Femur (tissue), 1 donor: Measurements from ENCODE around the gene PANX1.

Experiments
- DNase-seq: peaks from one replicate; pipeline ENCODE4 v3.0.0-alpha.2; 2017

PANX1 gene

GRCh38 chr11:94130298-94131046, 1.8 kb downstream of the PANX1 start:
- no peak for DNase-seq

- DNase-seq = no peak
These were observed 2.5 kb downstream of the PANX1 start for GRCh38 chr11:94131047-94131717.

GRCh38 chr11:94131718-94132115, 3.1 kb downstream of the PANX1 start:
- DNase-seq = no peak

- DNase-seq = no peak
These were observed 3.5 kb downstream of the PANX1 start for GRCh38 chr11:94132152-94132558.

GRCh38 chr11:94132823-94133408, 4.3 kb downstream of the PANX1 start:
- DNase-seq = no peak

- no peak for DNase-seq
These were observed 5.1 kb downstream of the PANX1 start for GRCh38 chr11:94133752-94134151.

- peak; percentile 74 for DNase-seq
These were observed 6.2 kb downstream of the PANX1 start for GRCh38 chr11:94134651-94135512.

GRCh38 chr11:94139416-94139815, 10.8 kb downstream of the PANX1 start:
- no peak for DNase-seq

- no peak for DNase-seq
These were observed 11.6 kb downstream of the PANX1 start for GRCh38 chr11:94140154-94140655.

- no peak for DNase-seq
These were observed 13.1 kb downstream of the PANX1 start for GRCh38 chr11:94141511-94142307.

GRCh38 chr11:94142308-94143281, 14.0 kb downstream of the PANX1 start:
- no peak for DNase-seq

- DNase-seq = no peak
These were observed 15.6 kb downstream of the PANX1 start for GRCh38 chr11:94144216-94144615.

- DNase-seq = no peak
These were observed 16.0 kb downstream of the PANX1 start for GRCh38 chr11:94144664-94145063.

- DNase-seq = no peak
These were observed 16.8 kb downstream of the PANX1 start for GRCh38 chr11:94145431-94145830.

- no peak for DNase-seq
These were observed 17.3 kb downstream of the PANX1 start for GRCh38 chr11:94145916-94146315.

GRCh38 chr11:94147433-94147845, 18.8 kb downstream of the PANX1 start:
- peak; percentile 42 for DNase-seq

GRCh38 chr11:94148189-94148588, 19.5 kb downstream of the PANX1 start:
- no peak for DNase-seq

- DNase-seq = peak; percentile 49
These were observed 20.9 kb downstream of the PANX1 start for GRCh38 chr11:94149431-94150017.

- no peak for DNase-seq
These were observed 21.4 kb downstream of the PANX1 start for GRCh38 chr11:94150056-94150455.
